Hepatocyte (in vitro differentiated cells): Measurements from ENCODE around the gene PLCB4. TPM values are rescaled to one million over a fixed set of nuclear protein-coding genes. Genes with fewer than 3 reads are reported as not detected.

Source experiments
- DNase-seq: peaks from one replicate; pipeline ENCODE4 v3.0.0-alpha.2; 2016; ENCODE audit warnings: low spot score
- H2AFZ ChIP-seq: fragments of 200-600 bp; sonication (generic); 2 replicates; pipeline ENCODE4 v1.6.0; 2016; ENCODE audit warnings: antibody characterized with exemption, mild to moderate bottlenecking
- H3K27ac ChIP-seq: fragments of 200-600 bp; sonication (generic); 2 replicates; pipeline ENCODE4 v1.5.1; 2016; ENCODE audit warnings: mild to moderate bottlenecking
- H3K27me3 ChIP-seq: fragments of 200-600 bp; sonication (generic); 2 replicates; pipeline ENCODE4 v1.6.1; 2016
- H3K36me3 ChIP-seq: fragments of 200-600 bp; sonication (generic); replicated peaks from 2 replicates; pipeline ENCODE4 v1.5.1; 2016; ENCODE audit warnings: low read depth; ENCODE audit not compliant: insufficient read depth
- H3K4me1 ChIP-seq: fragments of 200-600 bp; sonication (generic); 2 replicates; pipeline ENCODE4 v1.5.1; 2016; ENCODE audit warnings: mild to moderate bottlenecking, moderate library complexity; ENCODE audit not compliant: insufficient read depth
- H3K4me2 ChIP-seq: fragments of 200-600 bp; sonication (generic); 2 replicates; pipeline ENCODE4 v1.6.0; 2016
- H3K4me3 ChIP-seq: fragments of 200-600 bp; sonication (generic); 2 replicates; pipeline ENCODE4 v1.5.1; 2016; ENCODE audit warnings: mild to moderate bottlenecking
- H3K79me2 ChIP-seq: fragments of 200-600 bp; sonication (generic); 2 replicates; pipeline ENCODE4 v1.6.0; 2017; ENCODE audit warnings: mild to moderate bottlenecking
- H3K9me2 ChIP-seq: fragments of 200-600 bp; sonication (generic); replicated peaks from 2 replicates; pipeline ENCODE4 v1.6.0; 2017; ENCODE audit warnings: mild to moderate bottlenecking; ENCODE audit not compliant: insufficient read depth
- H3K9me3 ChIP-seq: fragments of 200-600 bp; sonication (generic); 2 replicates; pipeline ENCODE4 v1.5.1; 2016; ENCODE audit warnings: low read depth, mild to moderate bottlenecking
- H4K20me1 ChIP-seq: fragments of 200-600 bp; sonication (generic); 2 replicates; pipeline ENCODE4 v1.6.0; 2016; ENCODE audit warnings: mild to moderate bottlenecking; ENCODE audit not compliant: insufficient read depth, poor library complexity, severe bottlenecking
- EZH2 ChIP-seq: fragments of 200-600 bp; sonication (generic); IDR thresholded peaks from 2 replicates; pipeline ENCODE4 v1.6.1; 2016; ENCODE audit warnings: antibody characterized with exemption, mild to moderate bottlenecking, borderline replicate concordance
- EZH2phosphoT487 ChIP-seq: fragments of 200-600 bp; sonication (generic); IDR thresholded peaks from one replicate; pipeline ENCODE4 v1.6.1; 2018; ENCODE audit warnings: antibody characterized with exemption, mild to moderate bottlenecking, low read depth, moderate library complexity; ENCODE audit not compliant: unreplicated experiment, severe bottlenecking
- WGBS: methylation state at CpG from one replicate; pipeline ENCODE4 v1.1.6; 2016; ENCODE audit warnings: low lambda C conversion rate; ENCODE audit errors: missing lambda C conversion rate; 5-methylcytosine and 5-hydroxymethylcytosine counted together
- polyA plus RNA-seq: library from polyadenylated mRNA; unstranded; fragments of >200 nt; fragmentation: Nextera tagmentation; extraction: Ambion mirVana; gene quantifications from 2 replicates; pipeline ENCODE4 v1.2.1, GENCODE V29; 2016
- total RNA-seq: library from RNA; depleted of rRNA; stranded (reverse); fragments of >200 nt; gene quantifications from 2 replicates; pipeline ENCODE4 v1.2.3, GENCODE V29; 2014
- TF ChIP-seq, protein P1 (sequence below): fragments of 200-600 bp; sonication (generic); IDR thresholded peaks from 2 replicates; pipeline ENCODE4 v1.5.1; 2016; ENCODE audit warnings: antibody characterized with exemption, mild to moderate bottlenecking; ENCODE audit not compliant: poor library complexity

Gene PLCB4
- total and polyA plus RNA-seq, 2 experiments from 2014 or later, result 6.4 to 15.0 TPM

DNA sequence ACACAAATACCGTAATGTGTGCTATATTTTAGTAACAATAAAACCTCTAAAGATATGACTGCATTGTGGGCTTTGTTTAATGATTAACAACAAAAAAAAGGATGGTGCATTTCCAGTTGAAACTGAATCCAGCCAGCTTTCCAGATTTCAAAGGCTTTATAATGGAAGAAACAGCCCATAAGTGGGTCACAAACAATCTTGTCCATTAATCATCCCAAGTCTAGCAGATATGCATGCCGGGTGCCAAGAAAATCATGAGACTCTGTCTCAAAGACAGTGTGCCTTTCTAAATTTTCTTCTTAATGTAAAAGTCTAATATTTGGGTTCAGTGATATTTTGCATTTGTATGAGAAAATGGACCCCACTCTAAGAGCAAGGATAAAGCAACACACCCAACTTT lies 424.9 kb downstream of the PLCB4 start:
- TF ChIP-seq, protein P1, sequence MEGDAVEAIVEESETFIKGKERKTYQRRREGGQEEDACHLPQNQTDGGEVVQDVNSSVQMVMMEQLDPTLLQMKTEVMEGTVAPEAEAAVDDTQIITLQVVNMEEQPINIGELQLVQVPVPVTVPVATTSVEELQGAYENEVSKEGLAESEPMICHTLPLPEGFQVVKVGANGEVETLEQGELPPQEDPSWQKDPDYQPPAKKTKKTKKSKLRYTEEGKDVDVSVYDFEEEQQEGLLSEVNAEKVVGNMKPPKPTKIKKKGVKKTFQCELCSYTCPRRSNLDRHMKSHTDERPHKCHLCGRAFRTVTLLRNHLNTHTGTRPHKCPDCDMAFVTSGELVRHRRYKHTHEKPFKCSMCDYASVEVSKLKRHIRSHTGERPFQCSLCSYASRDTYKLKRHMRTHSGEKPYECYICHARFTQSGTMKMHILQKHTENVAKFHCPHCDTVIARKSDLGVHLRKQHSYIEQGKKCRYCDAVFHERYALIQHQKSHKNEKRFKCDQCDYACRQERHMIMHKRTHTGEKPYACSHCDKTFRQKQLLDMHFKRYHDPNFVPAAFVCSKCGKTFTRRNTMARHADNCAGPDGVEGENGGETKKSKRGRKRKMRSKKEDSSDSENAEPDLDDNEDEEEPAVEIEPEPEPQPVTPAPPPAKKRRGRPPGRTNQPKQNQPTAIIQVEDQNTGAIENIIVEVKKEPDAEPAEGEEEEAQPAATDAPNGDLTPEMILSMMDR, result no peak
- TF ChIP-seq EZH2 (no peak), EZH2phosphoT487 (no peak)
- no peak overlapping the region for H3K27ac ChIP-seq
- H3K4me2 ChIP-seq, result no peak overlapping the region
- H3K79me2 ChIP-seq, result no peaks in the 10 kb centered on the region
- 75% methylated on average over 2 of the region's 2 CpGs for WGBS
- H3K9me2 ChIP-seq, result no peaks in the 10 kb centered on the region
- H3K4me3 ChIP-seq, result no peak overlapping the region
- peaks cover 8% of the 10 kb centered on the region for H3K27me3 ChIP-seq
- no peaks in the 10 kb centered on the region for H3K4me1 ChIP-seq
- no peak overlapping the region for H2AFZ ChIP-seq
- H4K20me1 ChIP-seq, result no peaks in the 10 kb centered on the region
- no peaks in the 10 kb centered on the region for H3K36me3 ChIP-seq
- H3K9me3 ChIP-seq, result no peaks in the 10 kb centered on the region
- no peak for DNase-seq

DNA sequence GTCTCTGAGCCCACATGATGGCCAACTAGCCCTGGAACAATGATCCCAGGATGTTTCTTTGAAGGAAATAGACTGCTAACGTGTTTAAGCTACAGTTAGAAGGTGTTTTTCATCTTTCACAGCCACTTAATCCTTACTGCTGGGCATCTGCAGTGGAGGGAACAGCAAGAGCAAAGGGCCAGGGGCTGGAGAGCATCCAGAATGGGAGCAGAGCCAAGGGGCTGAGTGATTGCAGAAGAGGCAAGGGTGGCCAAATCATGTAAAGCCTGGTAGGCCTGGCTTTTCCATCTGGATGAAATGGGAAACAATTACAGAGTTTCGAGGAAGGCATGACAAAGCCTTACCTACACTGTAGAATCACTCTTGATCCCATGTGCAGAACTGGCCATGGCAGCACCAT lies 426.8 kb downstream of the PLCB4 start:
- Histone ChIP-seq H3K4me3 (no peak overlapping the region), H3K27ac (no peak overlapping the region), H3K9me3 (no peaks in the 10 kb centered on the region), H3K9me2 (no peaks in the 10 kb centered on the region), H3K36me3 (no peaks in the 10 kb centered on the region), H3K4me1 (no peaks in the 10 kb centered on the region), H3K27me3 (no peaks in the 10 kb centered on the region), H3K4me2 (no peak overlapping the region), H3K79me2 (no peaks in the 10 kb centered on the region), H2AFZ (no peak overlapping the region), H4K20me1 (no peaks in the 10 kb centered on the region)
- DNase-seq, result no peak
- 80% methylated on average over 2 of the region's 2 CpGs for WGBS
- TF ChIP-seq EZH2 (no peak), EZH2phosphoT487 (no peak)
- TF ChIP-seq, protein P1, result no peak

DNA sequence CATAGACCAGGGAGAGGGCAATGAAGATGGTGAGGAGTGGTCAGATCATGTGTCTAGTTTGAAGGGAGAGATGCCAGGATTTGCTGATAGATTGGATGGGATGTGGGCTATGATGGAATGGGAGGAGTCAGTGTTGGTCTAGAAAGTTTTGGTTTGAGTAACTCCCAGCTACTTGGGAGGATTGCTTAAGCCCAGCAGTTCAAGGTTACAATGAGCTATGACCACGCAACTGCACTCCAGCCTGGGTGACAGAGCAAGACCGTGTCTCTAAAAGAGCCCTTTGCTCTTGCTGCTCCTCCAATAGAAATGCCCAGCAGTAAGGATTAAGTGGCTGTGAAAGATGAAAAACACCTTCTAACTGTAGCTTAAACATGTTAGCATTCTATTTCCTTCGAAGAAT lies 427.3 kb downstream of the PLCB4 start:
- H3K27ac ChIP-seq, result no peak overlapping the region
- whole genome bisulfite sequencing, result 92% methylated on average over 3 of the region's 3 CpGs
- H3K4me2 ChIP-seq, result no peak overlapping the region
- H3K9me2 ChIP-seq, result no peaks in the 10 kb centered on the region
- no peak for DNase-seq
- no peaks in the 10 kb centered on the region for H3K9me3 ChIP-seq
- H3K79me2 ChIP-seq, result no peaks in the 10 kb centered on the region
- H3K36me3 ChIP-seq, result no peaks in the 10 kb centered on the region
- no peak for TF ChIP-seq EZH2
- TF ChIP-seq, protein P1, result no peak
- no peak for TF ChIP-seq EZH2phosphoT487
- no peaks in the 10 kb centered on the region for H4K20me1 ChIP-seq
- peaks cover 3% of the 10 kb centered on the region for H3K27me3 ChIP-seq
- no peaks in the 10 kb centered on the region for H3K4me1 ChIP-seq
- no peak overlapping the region for H3K4me3 ChIP-seq
- no peak overlapping the region for H2AFZ ChIP-seq

DNA sequence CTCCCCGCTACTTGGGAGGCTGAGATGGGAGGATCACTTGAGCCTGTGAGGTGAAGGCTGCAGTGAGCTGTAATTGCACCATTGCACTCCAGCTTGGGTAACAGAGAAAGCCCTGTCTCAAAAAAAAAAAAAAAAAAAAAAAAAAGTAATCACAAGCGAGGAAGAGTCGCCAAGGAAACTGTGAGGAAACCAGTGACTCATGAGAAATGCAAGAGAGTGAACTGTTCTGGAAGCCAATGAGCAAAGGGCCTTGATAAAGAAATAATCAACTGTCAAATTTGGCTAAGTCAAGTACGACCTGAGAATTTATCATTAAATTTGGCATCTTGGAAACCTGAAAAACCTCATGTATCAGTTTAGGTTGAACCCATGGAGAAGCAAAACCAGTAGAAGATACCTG lies 429.4 kb downstream of the PLCB4 start:
- WGBS, result 76% methylated on average over 4 of the region's 4 CpGs
- peaks cover 15% of the 10 kb centered on the region for H3K27me3 ChIP-seq
- no peaks in the 10 kb centered on the region for H3K4me1 ChIP-seq
- no peaks in the 10 kb centered on the region for H3K9me2 ChIP-seq
- H3K36me3 ChIP-seq, result no peaks in the 10 kb centered on the region
- H2AFZ ChIP-seq, result no peak overlapping the region
- H3K4me2 ChIP-seq, result no peak overlapping the region
- no peak overlapping the region for H3K4me3 ChIP-seq
- no peak for DNase-seq
- H3K9me3 ChIP-seq, result no peaks in the 10 kb centered on the region
- H3K79me2 ChIP-seq, result no peaks in the 10 kb centered on the region
- H4K20me1 ChIP-seq, result no peaks in the 10 kb centered on the region
- no peak overlapping the region for H3K27ac ChIP-seq
- TF ChIP-seq, protein P1, result no peak
- TF ChIP-seq EZH2 (no peak), EZH2phosphoT487 (no peak)
